NCI-H69 (cell line): ENCODE results near the gene SIX2.

ENCODE experiments used
- DNase-seq: peaks from one replicate; lab custom pipeline; 2025; lab: John Stamatoyannopoulos, UW

SIX2 gene

GRCh38 chr2:45018023-45018422 lies 8.8 kb upstream of the SIX2 start:
- no peak for DNase-seq

- no peak for DNase-seq
Observed at GRCh38 chr2:45014831-45015230, 5.6 kb upstream of the SIX2 start.

GRCh38 chr2:45014016-45014702 lies 4.9 kb upstream of the SIX2 start:
- peak; percentile 71 for DNase-seq

- DNase-seq = no peak
Observed at GRCh38 chr2:45013229-45014015, 4.2 kb upstream of the SIX2 start.

- no peak for DNase-seq
Observed at GRCh38 chr2:45012733-45013132, 3.5 kb upstream of the SIX2 start.

GRCh38 chr2:45011621-45012602 lies 2.7 kb upstream of the SIX2 start:
- DNase-seq = no peak

- DNase-seq = no peak
Observed at GRCh38 chr2:45011121-45011520, 1.9 kb upstream of the SIX2 start.

GRCh38 chr2:45010702-45011012 lies 1.4 kb upstream of the SIX2 start:
- DNase-seq = no peak

GRCh38 chr2:45009928-45010701 lies 863 bp upstream of the SIX2 start:
- DNase-seq = peak; percentile 63

- peak; percentile 67 for DNase-seq
Observed at GRCh38 chr2:45008296-45009129, 739 bp downstream of the SIX2 start.

GRCh38 chr2:45007961-45008295 lies 1.3 kb downstream of the SIX2 start:
- peak; percentile 22 for DNase-seq

- no peak for DNase-seq
Observed at GRCh38 chr2:45006942-45007287, 2.3 kb downstream of the SIX2 start.

- DNase-seq = no peak
Observed at GRCh38 chr2:45006041-45006941, 3.0 kb downstream of the SIX2 start.

GRCh38 chr2:45005261-45006002 lies 3.8 kb downstream of the SIX2 start:
- DNase-seq = no peak

- no peak for DNase-seq
Observed at GRCh38 chr2:45004562-45005191, 4.6 kb downstream of the SIX2 start.

GRCh38 chr2:45003579-45004551 lies 5.4 kb downstream of the SIX2 start:
- DNase-seq = no peak

GRCh38 chr2:45002686-45003085 lies 6.6 kb downstream of the SIX2 start:
- DNase-seq = peak; percentile 33
